Pancreas (tissue), 10 donors: ENCODE results near the gene GNAT3. TPM values are rescaled to one million over a fixed set of nuclear protein-coding genes. Genes with fewer than 3 reads are reported as not detected.

ENCODE experiments used
- ATAC-seq, 4 donors: fragments of 200-7000 bp; cut with Tn5 transposase; one replicate each; pipeline versions ENCODE4 v1.8.0 to v1.9.1; 2020; ENCODE audit warnings: mild to moderate bottlenecking in 4 of 4, moderate library complexity in 4 of 4
- DNase-seq, 6 donors: peaks; one replicate each; pipeline ENCODE4 v3.0.0-alpha.2; 2020
- FAIRE-seq: peaks from 2 replicates; lab custom pipeline; 2012; peaks lifted over from hg19 to GRCh38; lab: Jason Lieb, UNC
- H3K27ac ChIP-seq, 4 donors: fragments of 200-600 bp; sonication (generic); 1 replicate in 3 of 4; 2 replicates in 1 of 4; pipeline versions ENCODE4 v1.5.0 to v1.8.0; 2020
- H3K27me3 ChIP-seq, 4 donors: fragments of 200-600 bp; one replicate each; pipeline ENCODE4 v1.8.0; 2021
- H3K36me3 ChIP-seq, 3 donors: fragments of 200-600 bp; sonication (generic) in 1 of 3; one replicate each; pipeline versions ENCODE4 v1.5.0 to v1.8.0; 2020 to 2021
- H3K4me1 ChIP-seq, 3 donors: fragments of 200-600 bp; one replicate each; pipeline ENCODE4 v1.8.0; 2021
- H3K4me3 ChIP-seq, 4 donors: fragments of 200-600 bp; sonication (generic) in 2 of 4; one replicate each; pipeline versions ENCODE4 v1.5.0 to v1.8.0; 2020 to 2021
- H3K9me3 ChIP-seq, 4 donors: fragments of 200-600 bp; one replicate each; pipeline ENCODE4 v1.8.0; 2021
- WGBS, 2 donors: extraction: QIAGEN DNeasy Blood & Tissue Kit; methylation state at CpG; one replicate each; pipeline ENCODE4 v1.1.7; 2013; 5-methylcytosine and 5-hydroxymethylcytosine counted together
- intact Hi-C, 3 donors: fragments of 100-400 bp; cut with DNase I; formaldehyde crosslinking; loops; one replicate each; pipeline versions ENCODE4 v1.11.1 to v1.14.2; 2022
- polyA plus RNA-seq, 2 donors: library from polyadenylated mRNA; stranded (reverse); fragments of 200-250 nt; gene quantifications; one replicate each; pipeline ENCODE4 v1.2.3, GENCODE V29; 2013
- total RNA-seq, 6 donors: library from RNA; stranded (reverse); fragmentation: NEBNext Ultra II Directional in 4 of 6; extraction: Animal tissue kit (Norgen Biotek cat#: 25700) in 4 of 6; gene quantifications; one replicate each; pipeline versions ENCODE4 v1.2.1 to v1.2.4, GENCODE V29; 2021 to 2023
- TF ChIP-seq, protein P1 (sequence below), 4 donors: fragments of 200-600 bp; sonication (generic) in 3 of 4; IDR thresholded peaks; one replicate each; pipeline versions ENCODE4 v1.5.0 to v1.8.0; 2021; ENCODE audit warnings: antibody characterized with exemption in 4 of 4
- donor health status: healthy with polysubstance abuse.
- donor health status: DM: no; HTN: no; CAD: no; lungs with moderate emphysema.
- donor health status: DM: no; HTN: no; CAD: no.
- donor health status: control.
- donor health status: control.
- donor health status: Bipolar disorder and iron deficiency.
- donor health status: DM: yes; HTN: yes; CAD: no.
- donor health status: DM: no; HTN: no; CAD: no.
- donor health status: DM: no; HTN: no; CAD: no.
- donor health status: DM: yes; HTN: yes; CAD: no.

Gene GNAT3
- total and polyA plus RNA-seq, 8 donors = 1.2 TPM; not detected in 7

DNA sequence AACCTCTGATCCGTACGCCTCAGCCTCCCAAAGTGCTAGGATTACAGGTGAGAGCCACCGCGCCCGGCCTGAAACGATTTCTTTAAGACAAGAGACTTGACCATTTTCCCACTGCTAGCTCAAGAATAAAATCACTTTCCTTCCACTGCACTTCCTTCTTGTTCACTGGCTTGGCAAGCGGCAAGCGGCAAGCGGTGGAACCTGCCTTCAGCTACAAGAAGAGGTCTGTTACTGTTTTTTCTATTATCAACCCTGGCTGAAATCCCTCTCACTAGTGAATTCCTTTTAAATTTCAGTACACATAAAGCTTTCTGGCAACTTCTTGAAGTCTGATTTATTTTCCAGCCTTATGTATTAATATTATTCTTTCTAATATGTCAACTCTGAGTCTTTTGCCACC is 12.8 kb upstream of the GNAT3 start:
- no peaks in the 10 kb centered on the region for H3K9me3 ChIP-seq
- H3K4me3 ChIP-seq = no peak overlapping the region
- H3K4me1 ChIP-seq = no peaks in the 10 kb centered on the region
- intact Hi-C loops = no loop called here
- no peak for ATAC-seq
- 90 to 96% methylated on average over 9 of the region's 9 CpGs for WGBS, 2 donors
- no peaks in the 10 kb centered on the region for H3K36me3 ChIP-seq
- no peak for DNase-seq
- H3K27ac ChIP-seq = no peak overlapping the region
- TF ChIP-seq, protein P1, sequence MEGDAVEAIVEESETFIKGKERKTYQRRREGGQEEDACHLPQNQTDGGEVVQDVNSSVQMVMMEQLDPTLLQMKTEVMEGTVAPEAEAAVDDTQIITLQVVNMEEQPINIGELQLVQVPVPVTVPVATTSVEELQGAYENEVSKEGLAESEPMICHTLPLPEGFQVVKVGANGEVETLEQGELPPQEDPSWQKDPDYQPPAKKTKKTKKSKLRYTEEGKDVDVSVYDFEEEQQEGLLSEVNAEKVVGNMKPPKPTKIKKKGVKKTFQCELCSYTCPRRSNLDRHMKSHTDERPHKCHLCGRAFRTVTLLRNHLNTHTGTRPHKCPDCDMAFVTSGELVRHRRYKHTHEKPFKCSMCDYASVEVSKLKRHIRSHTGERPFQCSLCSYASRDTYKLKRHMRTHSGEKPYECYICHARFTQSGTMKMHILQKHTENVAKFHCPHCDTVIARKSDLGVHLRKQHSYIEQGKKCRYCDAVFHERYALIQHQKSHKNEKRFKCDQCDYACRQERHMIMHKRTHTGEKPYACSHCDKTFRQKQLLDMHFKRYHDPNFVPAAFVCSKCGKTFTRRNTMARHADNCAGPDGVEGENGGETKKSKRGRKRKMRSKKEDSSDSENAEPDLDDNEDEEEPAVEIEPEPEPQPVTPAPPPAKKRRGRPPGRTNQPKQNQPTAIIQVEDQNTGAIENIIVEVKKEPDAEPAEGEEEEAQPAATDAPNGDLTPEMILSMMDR (IDR thresholded peaks at IDR 0.05) = no peak
- no peaks in the 10 kb centered on the region for H3K27me3 ChIP-seq
- no peak for FAIRE-seq

DNA sequence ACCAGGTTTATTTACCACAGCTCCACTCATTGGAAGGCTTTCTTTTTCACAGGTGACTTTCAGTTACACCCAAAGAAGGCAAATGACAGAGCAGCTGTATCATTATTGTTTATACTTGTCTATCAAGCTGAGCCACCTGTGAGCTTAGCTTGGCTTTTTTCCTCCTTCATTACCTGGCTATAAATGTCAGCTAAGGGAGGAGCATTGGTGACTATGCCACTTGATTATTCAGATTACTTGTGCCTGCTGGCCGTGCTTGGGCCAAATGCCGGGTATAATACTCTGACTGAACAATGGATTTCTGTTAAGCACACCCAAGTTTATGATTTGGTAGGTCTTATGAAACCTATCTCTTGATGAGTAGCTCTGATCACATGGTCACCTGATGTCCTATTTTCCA is 9.9 kb upstream of the GNAT3 start:
- intact Hi-C loops = no loop called here
- WGBS, 2 donors = 88 to 94% methylated on average over 2 of the region's 2 CpGs

DNA sequence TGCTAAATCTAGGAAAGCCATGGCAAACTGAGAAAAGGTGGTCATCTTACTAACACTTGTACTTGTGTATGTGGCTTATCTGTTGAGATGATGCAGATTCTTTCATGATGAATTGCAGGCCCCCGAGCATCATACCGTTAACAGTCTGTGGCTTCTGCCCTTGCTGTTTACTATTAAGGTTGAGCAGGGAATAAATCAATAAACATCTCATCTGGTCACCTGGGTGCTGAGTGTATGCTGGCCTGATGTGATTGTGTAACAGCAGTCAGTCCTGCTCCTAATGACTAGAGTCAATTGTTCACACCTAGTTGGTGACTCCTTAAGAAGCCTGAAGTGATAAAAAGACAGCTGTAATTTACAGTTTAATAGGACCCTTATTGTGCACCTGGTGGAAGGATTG is 8.3 kb upstream of the GNAT3 start:
- Histone ChIP-seq H3K4me3 (no peak overlapping the region), H3K9me3 (no peaks in the 10 kb centered on the region), H3K27ac (no peak overlapping the region), H3K4me1 (peaks cover 0 to 18% (median 7%) of the 10 kb centered on the region in 3 donors), H3K36me3 (no peaks in the 10 kb centered on the region), H3K27me3 (no peaks in the 10 kb centered on the region)
- intact Hi-C loops = no loop called here
- 74 to 78% methylated on average over 2 of the region's 2 CpGs for WGBS, 2 donors
- no peak for ATAC-seq
- no peak for DNase-seq
- FAIRE-seq = no peak
- TF ChIP-seq, protein P1 (IDR thresholded peaks at IDR 0.05) = no peak

More for the DNA sequence above, 9.9 kb upstream of the GNAT3 start:
- H3K9me3 ChIP-seq = no peaks in the 10 kb centered on the region
- TF ChIP-seq, protein P1 (IDR thresholded peaks at IDR 0.05) = no peak
- H3K4me1 ChIP-seq = peaks cover 0 to 6% (median 0%) of the 10 kb centered on the region in 3 donors
- H3K27ac ChIP-seq = no peak overlapping the region
- H3K4me3 ChIP-seq = no peak overlapping the region
- H3K36me3 ChIP-seq = no peaks in the 10 kb centered on the region
- DNase-seq (no peak), FAIRE-seq (no peak), ATAC-seq (no peak)
- no peaks in the 10 kb centered on the region for H3K27me3 ChIP-seq

DNA sequence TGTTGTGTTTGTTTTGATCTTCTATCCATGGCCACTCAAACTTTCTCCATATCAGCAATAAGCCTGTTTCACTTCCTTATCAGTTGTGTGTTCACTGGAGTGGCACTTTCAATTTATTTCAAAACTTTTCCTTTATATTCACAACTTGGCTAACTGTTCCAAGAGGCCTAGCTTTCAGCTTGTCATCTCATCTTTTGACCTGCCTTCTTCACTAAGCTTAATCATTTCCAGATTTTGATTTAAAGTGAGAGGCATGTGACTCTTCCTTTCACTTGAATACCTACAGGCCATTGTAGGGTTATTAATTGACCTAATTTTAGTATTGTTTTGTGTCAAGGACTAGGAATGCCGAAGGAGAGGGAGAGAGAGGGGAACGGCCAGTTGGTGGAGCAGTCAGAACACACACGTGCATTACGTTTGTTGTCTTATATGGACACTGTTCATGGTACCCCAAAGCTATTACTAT is 5.5 kb upstream of the GNAT3 start:
- H3K27me3 ChIP-seq = no peaks in the 10 kb centered on the region
- H3K9me3 ChIP-seq = no peaks in the 10 kb centered on the region
- intact Hi-C loops = no loop called here
- H3K36me3 ChIP-seq = no peaks in the 10 kb centered on the region
- DNase-seq (no peak), ATAC-seq (peak in 1 of 4 donors; percentile 56), FAIRE-seq (no peak)
- no peak overlapping the region for H3K27ac ChIP-seq
- H3K4me3 ChIP-seq = no peak overlapping the region
- TF ChIP-seq, protein P1 (IDR thresholded peaks at IDR 0.05) = no peak
- peaks cover 0 to 18% (median 7%) of the 10 kb centered on the region in 3 donors for H3K4me1 ChIP-seq
- WGBS, 2 donors = 49 to 68% methylated on average over 4 of the region's 4 CpGs

DNA sequence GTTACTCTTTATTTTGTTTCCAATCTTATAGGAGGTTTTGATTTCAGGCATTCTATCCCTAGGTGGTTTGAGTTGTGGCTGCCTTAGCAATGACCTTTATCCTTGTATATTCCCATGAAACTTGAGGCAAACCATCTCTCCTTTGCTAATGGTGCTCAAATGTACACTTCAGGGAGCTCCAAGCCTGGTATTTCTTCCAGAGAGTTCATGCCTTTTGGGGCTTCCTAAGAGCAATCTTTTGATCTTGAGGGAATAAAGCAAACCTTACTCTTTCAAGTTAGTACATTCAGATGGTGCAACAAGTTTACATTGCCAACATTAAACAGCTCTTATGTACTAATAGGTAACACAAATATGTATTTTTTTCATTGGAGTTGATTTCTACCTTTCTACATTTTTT is 3.4 kb upstream of the GNAT3 start:
- no peak for FAIRE-seq
- intact Hi-C loops = no loop called here

More for the DNA sequence above, 3.4 kb upstream of the GNAT3 start:
- no peaks in the 10 kb centered on the region for H3K27me3 ChIP-seq
- H3K27ac ChIP-seq = no peak overlapping the region
- no peak for DNase-seq
- no peaks in the 10 kb centered on the region for H3K9me3 ChIP-seq
- H3K36me3 ChIP-seq = no peaks in the 10 kb centered on the region
- no peak for ATAC-seq
- peaks cover 0 to 18% (median 7%) of the 10 kb centered on the region in 3 donors for H3K4me1 ChIP-seq
- no peak overlapping the region for H3K4me3 ChIP-seq
- TF ChIP-seq, protein P1 (IDR thresholded peaks at IDR 0.05) = no peak
